Endodermal cell (in vitro differentiated cells): ENCODE measurements around the gene ARHGAP21. TPM values are rescaled to one million over a fixed set of nuclear protein-coding genes. Genes with fewer than 3 reads are reported as not detected.

Experiments used
- DNase-seq: peaks from one replicate; pipeline ENCODE4 v3.0.0-alpha.2; 2017
- H3K27ac ChIP-seq: 2 replicates; pipeline ENCODE4 v1.5.1; 2013; ENCODE audit warnings: mild to moderate bottlenecking, low read depth, low read length, moderate library complexity
- H3K27me3 ChIP-seq: 2 replicates; pipeline ENCODE4 v1.6.1; 2013; ENCODE audit warnings: mild to moderate bottlenecking, low read length, moderate library complexity; ENCODE audit not compliant: insufficient read depth, control insufficient read depth, poor library complexity, severe bottlenecking
- H3K36me3 ChIP-seq: 2 replicates; pipeline ENCODE4 v1.7.0; 2013; ENCODE audit warnings: mild to moderate bottlenecking, low read length, moderate library complexity; ENCODE audit not compliant: control insufficient read depth, insufficient read depth
- H3K4me1 ChIP-seq: one replicate; pipeline ENCODE4 v1.7.0; 2013; ENCODE audit warnings: low read length; ENCODE audit not compliant: control insufficient read depth, insufficient read depth
- H3K4me3 ChIP-seq: 2 replicates; pipeline ENCODE4 v1.5.1; 2013; ENCODE audit warnings: mild to moderate bottlenecking, low read length, moderate library complexity
- H3K9ac ChIP-seq: 2 replicates; pipeline ENCODE4 v1.6.1; 2013; ENCODE audit warnings: mild to moderate bottlenecking, low read length, moderate library complexity; ENCODE audit not compliant: poor library complexity, severe bottlenecking; ENCODE audit errors: extremely low read depth
- H3K9me3 ChIP-seq: 2 replicates; pipeline ENCODE4 v1.6.1; 2013; ENCODE audit warnings: mild to moderate bottlenecking, low read length, moderate library complexity; ENCODE audit not compliant: control insufficient read depth
- H3K27ac Mint-ChIP-seq: 2 replicates; pipeline ENCODE4 v1.8.0; 2020; ENCODE audit warnings: mixed read lengths
- H3K27me3 Mint-ChIP-seq: 2 replicates; pipeline ENCODE4 v1.8.0; 2021; ENCODE audit warnings: mild to moderate bottlenecking, mixed read lengths; ENCODE audit not compliant: insufficient read depth
- H3K36me3 Mint-ChIP-seq: 2 replicates; pipeline ENCODE4 v1.8.0; 2020; ENCODE audit warnings: low read depth, mixed read lengths
- H3K4me1 Mint-ChIP-seq: 2 replicates; pipeline ENCODE4 v1.8.0; 2020; ENCODE audit warnings: mixed read lengths
- H3K4me3 Mint-ChIP-seq: 2 replicates; pipeline ENCODE4 v1.8.0; 2020; ENCODE audit warnings: mild to moderate bottlenecking, moderate library complexity, mixed read lengths
- H3K9me3 Mint-ChIP-seq: 2 replicates; pipeline ENCODE4 v1.8.0; 2020; ENCODE audit warnings: mild to moderate bottlenecking, mixed read lengths
- whole genome bisulfite sequencing, 2 experiments: methylation state at CpG; one replicate each; pipeline versions ENCODE4 v1.1.5 to v1.1.7; 2013; ENCODE audit warnings: missing lambda C conversion rate in 2 of 2, mixed read lengths in 1 of 2; ENCODE audit not compliant: insufficient coverage in 1 of 2, insufficient read length in 1 of 2; 5-methylcytosine and 5-hydroxymethylcytosine counted together
- total RNA-seq, 2 donors: library from RNA; stranded (reverse); fragmentation: NEBNext Ultra II Directional in 1 of 2; extraction: Animal tissue kit (Norgen Biotek cat#: 25700) in 1 of 2; gene quantifications; 2 replicates in 1 of 2; 3 replicates in 1 of 2; pipeline ENCODE4 v1.2.1, GENCODE V29; 2021
- TF ChIP-seq, protein P1 (sequence below): fragments of 200-600 bp; sonication (generic); conservative IDR thresholded peaks from 2 replicates; pipeline ENCODE4 v1.5.0; 2021; ENCODE audit warnings: antibody characterized with exemption, mild to moderate bottlenecking

Gene ARHGAP21
- total RNA-seq, 2 donors from 2014 or later: 51.6 to 69.7 TPM

DNA sequence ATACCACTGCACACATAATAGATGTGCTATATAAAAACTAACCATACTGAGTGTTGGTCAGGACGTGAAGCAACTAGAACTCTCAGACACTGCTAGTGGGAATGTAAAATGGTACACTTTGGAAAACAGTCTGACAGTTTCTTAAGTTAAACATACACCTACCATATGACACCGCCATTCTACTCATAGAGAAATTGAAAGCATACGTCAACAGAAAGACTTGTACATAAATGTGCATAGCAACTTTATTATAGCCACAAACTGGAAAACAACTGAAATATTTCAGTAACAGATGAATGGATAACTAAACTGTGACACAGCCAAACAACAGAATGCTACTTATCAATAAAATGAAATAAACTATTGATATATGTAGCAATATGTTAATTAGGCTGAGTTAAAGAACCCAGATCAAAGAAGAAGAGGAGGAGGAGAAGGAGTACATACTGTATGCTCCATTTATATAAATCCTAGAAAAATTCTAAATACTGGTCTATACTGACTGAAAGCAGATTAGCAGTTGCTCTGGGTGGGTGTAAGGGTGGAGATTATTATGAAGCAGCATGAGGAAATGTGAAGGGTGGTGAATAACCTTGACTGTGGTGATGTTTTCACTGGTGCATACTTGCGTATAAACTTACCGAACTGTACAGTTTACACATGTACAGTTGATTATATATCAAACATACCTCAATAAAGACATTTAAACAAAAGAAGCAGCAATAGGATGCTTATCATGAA, 48.6 kb downstream of the ARHGAP21 start:
- Histone ChIP-seq H3K9ac (no peak overlapping the region), H3K4me1 (no peaks in the 10 kb centered on the region), H3K4me3 (no peak overlapping the region), H3K9me3 (peaks cover 12% of the 10 kb centered on the region), H3K36me3 (no peaks in the 10 kb centered on the region), H3K27ac (no peak overlapping the region), H3K27me3 (no peaks in the 10 kb centered on the region)
- H3K9me3 Mint-ChIP-seq: peaks cover 14% of the 10 kb centered on the region
- TF ChIP-seq, protein P1, sequence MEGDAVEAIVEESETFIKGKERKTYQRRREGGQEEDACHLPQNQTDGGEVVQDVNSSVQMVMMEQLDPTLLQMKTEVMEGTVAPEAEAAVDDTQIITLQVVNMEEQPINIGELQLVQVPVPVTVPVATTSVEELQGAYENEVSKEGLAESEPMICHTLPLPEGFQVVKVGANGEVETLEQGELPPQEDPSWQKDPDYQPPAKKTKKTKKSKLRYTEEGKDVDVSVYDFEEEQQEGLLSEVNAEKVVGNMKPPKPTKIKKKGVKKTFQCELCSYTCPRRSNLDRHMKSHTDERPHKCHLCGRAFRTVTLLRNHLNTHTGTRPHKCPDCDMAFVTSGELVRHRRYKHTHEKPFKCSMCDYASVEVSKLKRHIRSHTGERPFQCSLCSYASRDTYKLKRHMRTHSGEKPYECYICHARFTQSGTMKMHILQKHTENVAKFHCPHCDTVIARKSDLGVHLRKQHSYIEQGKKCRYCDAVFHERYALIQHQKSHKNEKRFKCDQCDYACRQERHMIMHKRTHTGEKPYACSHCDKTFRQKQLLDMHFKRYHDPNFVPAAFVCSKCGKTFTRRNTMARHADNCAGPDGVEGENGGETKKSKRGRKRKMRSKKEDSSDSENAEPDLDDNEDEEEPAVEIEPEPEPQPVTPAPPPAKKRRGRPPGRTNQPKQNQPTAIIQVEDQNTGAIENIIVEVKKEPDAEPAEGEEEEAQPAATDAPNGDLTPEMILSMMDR: no peak
- no peaks in the 10 kb centered on the region for H3K27me3 Mint-ChIP-seq
- no peak overlapping the region for H3K27ac Mint-ChIP-seq
- WGBS, 2 experiments: 80 to 99% methylated on average over 1 to 5 of the region's 5 CpGs
- peaks cover 10% of the 10 kb centered on the region for H3K36me3 Mint-ChIP-seq
- DNase-seq: no peak
- no peak overlapping the region for H3K4me3 Mint-ChIP-seq
- peaks cover 7% of the 10 kb centered on the region for H3K4me1 Mint-ChIP-seq

GRCh38 chr10:24670964-24671670, 52.6 kb downstream of the ARHGAP21 start:
- Mint-ChIP-seq H3K27me3 (no peaks in the 10 kb centered on the region), H3K4me3 (no peak overlapping the region), H3K27ac (peak overlapping the region; percentile 59), H3K36me3 (peaks cover 15% of the 10 kb centered on the region), H3K9me3 (no peaks in the 10 kb centered on the region), H3K4me1 (peaks cover 7% of the 10 kb centered on the region)
- DNase-seq: no peak
- WGBS, 2 experiments: 94% methylated on average over 3 of the region's 3 CpGs
- no peaks in the 10 kb centered on the region for H3K4me1 ChIP-seq
- H3K4me3 ChIP-seq: no peak overlapping the region
- H3K27ac ChIP-seq: no peak overlapping the region
- H3K9ac ChIP-seq: no peak overlapping the region
- no peaks in the 10 kb centered on the region for H3K9me3 ChIP-seq
- H3K36me3 ChIP-seq: peaks cover 29% of the 10 kb centered on the region
- TF ChIP-seq, protein P1: no peak
- no peaks in the 10 kb centered on the region for H3K27me3 ChIP-seq

DNA sequence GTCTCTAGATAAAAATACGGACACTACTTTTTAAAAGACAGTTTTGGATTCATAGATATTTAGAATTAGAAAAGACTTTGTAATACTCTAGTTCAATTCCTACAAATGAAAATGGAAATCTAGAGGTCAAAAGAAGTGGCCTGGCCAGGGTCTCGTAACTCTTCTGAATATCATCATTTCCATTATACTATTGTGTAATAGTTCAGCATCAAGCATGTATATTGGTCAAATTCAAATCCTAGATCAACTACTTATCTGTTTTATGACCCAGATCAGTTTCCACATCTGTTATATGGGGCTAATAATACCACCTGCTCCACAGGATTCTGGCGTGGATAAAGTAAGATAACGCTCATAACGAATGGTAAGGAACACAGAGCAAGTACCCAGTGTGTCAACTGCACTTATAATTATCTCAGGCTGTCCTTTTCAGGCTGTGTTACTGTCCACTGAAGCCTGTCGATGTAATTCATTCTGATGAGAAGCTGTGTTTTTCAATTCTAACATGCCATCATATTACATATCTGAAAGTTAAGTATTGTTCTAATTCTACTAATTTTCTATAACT, 54.3 kb downstream of the ARHGAP21 start:
- no peak overlapping the region for H3K9ac ChIP-seq
- H3K4me1 Mint-ChIP-seq: peaks cover 7% of the 10 kb centered on the region
- no peaks in the 10 kb centered on the region for H3K9me3 ChIP-seq
- WGBS, 2 experiments: 99 to 100% methylated on average over 2 to 5 of the region's 6 CpGs
- no peak overlapping the region for H3K27ac Mint-ChIP-seq
- H3K4me3 Mint-ChIP-seq: no peak overlapping the region
- H3K36me3 Mint-ChIP-seq: peaks cover 21% of the 10 kb centered on the region
- H3K36me3 ChIP-seq: peaks cover 41% of the 10 kb centered on the region
- H3K4me1 ChIP-seq: no peaks in the 10 kb centered on the region
- H3K9me3 Mint-ChIP-seq: no peaks in the 10 kb centered on the region
- H3K27me3 Mint-ChIP-seq: no peaks in the 10 kb centered on the region
- H3K27me3 ChIP-seq: no peaks in the 10 kb centered on the region
- TF ChIP-seq, protein P1: no peak
- no peak overlapping the region for H3K4me3 ChIP-seq
- H3K27ac ChIP-seq: no peak overlapping the region
- DNase-seq: no peak
